Naive thymus-derived CD4-positive, alpha-beta T cell (primary cell): ENCODE measurements around the gene GARNL3. TPM values are rescaled to one million over a fixed set of nuclear protein-coding genes. Genes with fewer than 3 reads are reported as not detected.

Experiments used
- ATAC-seq: fragments of 150-1000 bp; cut with Tn5 transposase; 2 replicates; pipeline ENCODE4 v1.10.0; 2021; ENCODE audit warnings: mild to moderate bottlenecking, moderate library complexity
- CTCF ChIA-PET: fragments of 350-600 bp; sonication (Branson Sonifier 250); formaldehyde crosslinking; loops from one replicate; lab custom pipeline; 2021; ENCODE audit warnings: antibody characterized with exemption; lab: Charles Lee
- POLR2A ChIA-PET: fragments of 350-600 bp; sonication (Branson Sonifier 250); formaldehyde crosslinking; loops from one replicate; lab custom pipeline; 2021; ENCODE audit warnings: antibody characterized with exemption, inconsistent platforms; lab: Charles Lee
- DNase-seq, 9 donors: peaks; one replicate each; pipeline versions ENCODE4 v3.0.0 to v3.0.0-alpha.2; 2020 to 2022; ENCODE audit warnings: mixed read lengths in 1 of 9
- H3K27ac ChIP-seq: one replicate; pipeline ENCODE4 v1.7.0; 2013; ENCODE audit warnings: mild to moderate bottlenecking, low read depth, low read length, moderate library complexity
- H3K27me3 ChIP-seq, 2 donors: one replicate each; pipeline ENCODE4 v1.7.0; 2013; ENCODE audit warnings: low read length in 2 of 2, mild to moderate bottlenecking in 2 of 2, moderate library complexity in 2 of 2; ENCODE audit not compliant: control insufficient read depth in 2 of 2, insufficient read depth in 2 of 2
- H3K36me3 ChIP-seq, 3 experiments: 1 replicate in 2 of 3; 2 replicates in 1 of 3; pipeline ENCODE4 v1.7.0; 2013; ENCODE audit warnings: low read length in 3 of 3, mild to moderate bottlenecking in 3 of 3, moderate library complexity in 1 of 3; ENCODE audit not compliant: insufficient read depth in 3 of 3, control insufficient read depth in 2 of 3
- H3K4me1 ChIP-seq, 2 donors: one replicate each; pipeline ENCODE4 v1.7.0; 2013; ENCODE audit warnings: low read length in 2 of 2, mild to moderate bottlenecking in 2 of 2, moderate library complexity in 1 of 2; ENCODE audit not compliant: control insufficient read depth in 2 of 2, insufficient read depth in 2 of 2
- H3K4me3 ChIP-seq: 2 replicates; pipeline ENCODE4 v1.7.0; 2013; ENCODE audit warnings: mild to moderate bottlenecking, low read length
- H3K9me3 ChIP-seq, 3 experiments: 1 replicate in 2 of 3; 2 replicates in 1 of 3; pipeline ENCODE4 v1.7.0; 2013; ENCODE audit warnings: low read length in 3 of 3; ENCODE audit not compliant: control insufficient read depth in 2 of 3
- H3K27ac Mint-ChIP-seq, 9 donors: one replicate each; pipeline ENCODE4 v1.8.0; 2020 to 2022; ENCODE audit warnings: mixed read lengths in 9 of 9, mild to moderate bottlenecking in 8 of 9, moderate library complexity in 5 of 9, inconsistent platforms in 2 of 9
- H3K27me3 Mint-ChIP-seq, 5 donors: one replicate each; pipeline ENCODE4 v1.8.0; 2021 to 2022; ENCODE audit warnings: mixed read lengths in 5 of 5, mild to moderate bottlenecking in 1 of 5
- H3K36me3 Mint-ChIP-seq, 5 donors: one replicate each; pipeline ENCODE4 v1.8.0; 2020 to 2022; ENCODE audit warnings: mixed read lengths in 5 of 5, mild to moderate bottlenecking in 3 of 5, inconsistent platforms in 1 of 5
- H3K4me1 Mint-ChIP-seq, 7 donors: one replicate each; pipeline ENCODE4 v1.8.0; 2020 to 2022; ENCODE audit warnings: mixed read lengths in 7 of 7, mild to moderate bottlenecking in 3 of 7, inconsistent platforms in 1 of 7
- H3K4me3 Mint-ChIP-seq, 10 donors: one replicate each; pipeline ENCODE4 v1.8.0; 2020 to 2022; ENCODE audit warnings: mild to moderate bottlenecking in 10 of 10, mixed read lengths in 10 of 10, moderate library complexity in 6 of 10, inconsistent platforms in 2 of 10
- H3K9me3 Mint-ChIP-seq, 11 donors: one replicate each; pipeline ENCODE4 v1.8.0; 2020 to 2022; ENCODE audit warnings: mixed read lengths in 11 of 11, mild to moderate bottlenecking in 4 of 11, inconsistent platforms in 1 of 11, moderate library complexity in 1 of 11
- intact Hi-C, 2 donors: fragments of 100-400 bp; cut with micrococcal nuclease; formaldehyde crosslinking; loops; one replicate each; pipeline ENCODE4 v1.15.1; 2023
- polyA plus RNA-seq, 2 donors: library from polyadenylated mRNA; unstranded; fragments of 300-500 nt; fragmentation: Illumina TruSeq; gene quantifications; one replicate each; pipeline ENCODE4 v1.2.3, GENCODE V29; 2021
- total RNA-seq, 6 experiments: library from RNA in 5 of 6; stranded (reverse) in 5 of 6; gene quantifications; 1 replicate in 5 of 6; 2 replicates in 1 of 6; pipeline ENCODE4 v1.2.3 and lab custom pipeline; 2021 to 2026

Gene GARNL3
- total and polyA plus RNA-seq, 7 experiments from 2014 or later = 0.85 to 4.1 (median 2.6) TPM; not detected in 1

- peaks cover 27 to 40% (median 33%) of the 10 kb centered on the region in 7 donors for H3K4me1 Mint-ChIP-seq
- CTCF ChIA-PET = interaction anchor here (0.7 kb wide), 1 partner anchor 30 kb away, joined by 3 read pairs; the partner anchor contains the start of gene RPL12
- no peak overlapping the region for H3K4me3 Mint-ChIP-seq
- H3K9me3 ChIP-seq = no peaks in the 10 kb centered on the region
- no peaks in the 10 kb centered on the region for H3K9me3 Mint-ChIP-seq
- intact Hi-C loops = no loop called here
- H3K27me3 Mint-ChIP-seq = peaks cover 4 to 5% (median 4%) of the 10 kb centered on the region in 5 donors
- no peak overlapping the region for H3K4me3 ChIP-seq
- peaks cover 0 to 4% (median 0%) of the 10 kb centered on the region in 3 experiments for H3K36me3 ChIP-seq
- POLR2A ChIA-PET = interaction anchor here (0.6 kb wide), 1 partner anchor 890 kb away, joined by 5 read pairs; no protein-coding TSS in a partner anchor
- ATAC-seq (no peak), DNase-seq (no peak)
- H3K36me3 Mint-ChIP-seq = no peaks in the 10 kb centered on the region
- H3K27me3 ChIP-seq = no peaks in the 10 kb centered on the region
- H3K27ac Mint-ChIP-seq = no peak overlapping the region
- no peak overlapping the region for H3K27ac ChIP-seq
- peaks cover 7 to 25% of the 10 kb centered on the region in 2 donors for H3K4me1 ChIP-seq
These were observed 156.5 kb downstream of the GARNL3 start for GRCh38 chr9:127421057-127421456.

GRCh38 chr9:127422133-127422782, 157.7 kb downstream of the GARNL3 start:
- Mint-ChIP-seq H3K4me3 (peak overlapping the region in 2 of 10 donors; percentile 93 to 98), H3K36me3 (peaks cover 0 to 6% (median 5%) of the 10 kb centered on the region in 5 donors), H3K27me3 (no peaks in the 10 kb centered on the region), H3K4me1 (peaks cover 32 to 50% (median 40%) of the 10 kb centered on the region in 7 donors), H3K27ac (no peak overlapping the region), H3K9me3 (no peaks in the 10 kb centered on the region)
- ChIA-PET CTCF (interaction anchor here (0.7 kb wide), 1 partner anchor 236 kb away, joined by 3 read pairs; no protein-coding TSS in a partner anchor), POLR2A (interaction anchor here (3.0 kb wide), 1 partner anchor 28 kb away, joined by 28 read pairs; the partner anchor contains the start of genes LRSAM1 and RPL12)
- Histone ChIP-seq H3K27me3 (no peaks in the 10 kb centered on the region), H3K36me3 (peaks cover 0 to 4% (median 0%) of the 10 kb centered on the region in 3 experiments), H3K4me3 (no peak overlapping the region), H3K9me3 (no peaks in the 10 kb centered on the region), H3K27ac (no peak overlapping the region), H3K4me1 (peaks cover 12 to 27% of the 10 kb centered on the region in 2 donors)
- ATAC-seq = no peak
- no peak for DNase-seq
- intact Hi-C loops = no loop called here

GRCh38 chr9:127422787-127423186, 158.2 kb downstream of the GARNL3 start:
- POLR2A ChIA-PET = interaction anchor here (1.3 to 3.0 kb wide), 2 partner anchors 26 to 28 kb away, joined by 3 to 28 read pairs; partner anchors contain the start of genes LRSAM1 and RPL12
- peaks cover 0 to 7% (median 5%) of the 10 kb centered on the region in 5 donors for H3K36me3 Mint-ChIP-seq
- Histone ChIP-seq H3K9me3 (no peaks in the 10 kb centered on the region), H3K27ac (no peak overlapping the region), H3K4me3 (no peak overlapping the region), H3K4me1 (peaks cover 12 to 27% of the 10 kb centered on the region in 2 donors), H3K27me3 (no peaks in the 10 kb centered on the region), H3K36me3 (peaks cover 0 to 4% (median 0%) of the 10 kb centered on the region in 3 experiments)
- H3K4me1 Mint-ChIP-seq = peaks cover 37 to 50% (median 43%) of the 10 kb centered on the region in 7 donors
- H3K9me3 Mint-ChIP-seq = no peaks in the 10 kb centered on the region
- intact Hi-C loops = no loop called here
- peak overlapping the region in 1 of 9 donors; percentile 95 for H3K27ac Mint-ChIP-seq
- DNase-seq = no peak
- no peaks in the 10 kb centered on the region for H3K27me3 Mint-ChIP-seq
- ATAC-seq = no peak
- peak overlapping the region; percentile 7 to 99 (median 98) for H3K4me3 Mint-ChIP-seq
- CTCF ChIA-PET = no interaction called here

GRCh38 chr9:127423476-127423933, 158.9 kb downstream of the GARNL3 start:
- ChIA-PET CTCF (interaction anchor here (1.1 to 1.3 kb wide), 2 partner anchors 8 to 210 kb away, joined by 3 to 6 read pairs; no protein-coding TSS in a partner anchor), POLR2A (interaction anchor here (0.8 to 3.0 kb wide), 4 partner anchors 21 to 35 kb away, joined by 3 to 28 read pairs (median 4); partner anchors contain the start of genes LRSAM1 and RPL12)
- Histone ChIP-seq H3K4me1 (peaks cover 12 to 27% of the 10 kb centered on the region in 2 donors), H3K4me3 (peak overlapping the region; percentile 96), H3K36me3 (peaks cover 0 to 6% (median 0%) of the 10 kb centered on the region in 3 experiments), H3K27ac (peak overlapping the region; percentile 83), H3K27me3 (no peaks in the 10 kb centered on the region), H3K9me3 (no peaks in the 10 kb centered on the region)
- no peaks in the 10 kb centered on the region for H3K9me3 Mint-ChIP-seq
- no peak for ATAC-seq
- DNase-seq = no peak
- H3K27me3 Mint-ChIP-seq = no peaks in the 10 kb centered on the region
- H3K4me3 Mint-ChIP-seq = peak overlapping the region; percentile 93 to 99 (median 98)
- H3K36me3 Mint-ChIP-seq = peaks cover 0 to 10% (median 5%) of the 10 kb centered on the region in 5 donors
- peak overlapping the region; percentile 91 to 96 (median 94) for H3K27ac Mint-ChIP-seq
- intact Hi-C loops = no loop called here
- H3K4me1 Mint-ChIP-seq = peaks cover 39 to 54% (median 50%) of the 10 kb centered on the region in 7 donors

GRCh38 chr9:127423934-127424675, 159.5 kb downstream of the GARNL3 start, which contains the start of gene ZNF79:
Gene ZNF79 (plus strand): TSS chr9:127424382. CDS start chr9:127424788, 406 bp downstream.
- Mint-ChIP-seq H3K4me3 (peak within 1 kb of the TSS; percentile 93 to 99 (median 98)), H3K27me3 (no peaks in the 10 kb centered on the region), H3K4me1 (peaks cover 39 to 54% (median 50%) of the 10 kb centered on the region in 7 donors), H3K9me3 (no peaks in the 10 kb centered on the region), H3K36me3 (peaks cover 0 to 14% (median 5%) of the 10 kb centered on the region in 5 donors), H3K27ac (peak within 1 kb of the TSS; percentile 91 to 96 (median 94))
- no peaks in the 10 kb centered on the region for H3K9me3 ChIP-seq
- DNase-seq (peak; percentile 80 to 96 (median 84)), ATAC-seq (peak; percentile 94)
- POLR2A ChIA-PET = interaction anchor here (0.8 to 3.0 kb wide), 6 partner anchors 22 to 202 kb away, joined by 3 to 28 read pairs (median 4); partner anchors contain the start of genes LRSAM1 and RPL12
- H3K27ac ChIP-seq = peak within 1 kb of the TSS; percentile 83
- H3K4me1 ChIP-seq = peaks cover 12 to 27% of the 10 kb centered on the region in 2 donors
- CTCF ChIA-PET = interaction anchor here (1.1 to 1.3 kb wide), 2 partner anchors 9 to 210 kb away, joined by 3 to 6 read pairs; no protein-coding TSS in a partner anchor
- peak within 1 kb of the TSS; percentile 96 for H3K4me3 ChIP-seq
- peaks cover 0 to 12% (median 0%) of the 10 kb centered on the region in 3 experiments for H3K36me3 ChIP-seq
- H3K27me3 ChIP-seq = no peaks in the 10 kb centered on the region
- intact Hi-C loops = loop anchor here (1.0 to 2.0 kb wide), 11 partner anchors 26 to 619 kb away; partner anchors contain the start of genes LRSAM1 (in 2 of the 2), RPL12 (in 2 of the 2), PTRH1 (in 1 of the 2) and RALGPS1 (in 1 of the 2)
